ENCODE results near the gene MRPL34. TPM values are rescaled to one million over a fixed set of nuclear protein-coding genes. Genes with fewer than 3 reads are reported as not detected.

Gene MRPL34
- total RNA-seq, 2 donors from 2014 or later = 58.1 to 62.2 TPM

- no peak overlapping the region for H3K27ac ChIP-seq (ENCODE audit: low read depth, low read length)
- H3K27me3 ChIP-seq (ENCODE audit: control insufficient read depth, insufficient read depth, low read length, poor library complexity, severe bottlenecking) = no peaks in the 10 kb centered on the region
- no peaks in the 10 kb centered on the region for H3K27me3 Mint-ChIP-seq (ENCODE audit: insufficient read depth)
- WGBS, 2 experiments (ENCODE audit: insufficient coverage in 1 of 2, insufficient read length in 1 of 2) = 85 to 93% methylated on average over 13 to 23 of the region's 23 CpGs
- H3K9me3 Mint-ChIP-seq = no peaks in the 10 kb centered on the region
- H3K36me3 Mint-ChIP-seq (ENCODE audit: low read depth) = peaks cover 2% of the 10 kb centered on the region
- no peaks in the 10 kb centered on the region for H3K4me1 ChIP-seq (ENCODE audit: control insufficient read depth, insufficient read depth, low read length)
- no peaks in the 10 kb centered on the region for H3K9me3 ChIP-seq (ENCODE audit: control insufficient read depth, low read length)
- peaks cover 4% of the 10 kb centered on the region for H3K36me3 ChIP-seq (ENCODE audit: control insufficient read depth, insufficient read depth, low read length)
- peaks cover 7% of the 10 kb centered on the region for H3K4me1 Mint-ChIP-seq
- no peak for TF ChIP-seq CTCF (conservative IDR thresholded peaks at IDR 0.05)
- peak overlapping the region; percentile 85 for H3K27ac Mint-ChIP-seq
- H3K4me3 ChIP-seq (ENCODE audit: low read length) = no peak overlapping the region
- H3K4me3 Mint-ChIP-seq = peak overlapping the region; percentile 18
- no peak for DNase-seq
- H3K9ac ChIP-seq (ENCODE audit: extremely low read depth, low read length, poor library complexity, severe bottlenecking) = no peak overlapping the region
Measured at GRCh38 chr19:17263712-17264640, 41.7 kb upstream of the MRPL34 start.

GRCh38 chr19:17264641-17264979 is 41.1 kb upstream of the MRPL34 start, which contains the start of gene USHBP1:
Gene USHBP1 (minus strand): TSS chr19:17264745. CDS start chr19:17264299, 446 bp downstream.
- Histone ChIP-seq H3K27me3 (ENCODE audit: control insufficient read depth, insufficient read depth, low read length, poor library complexity, severe bottlenecking) (no peaks in the 10 kb centered on the region), H3K9ac (ENCODE audit: extremely low read depth, low read length, poor library complexity, severe bottlenecking) (no peak within 1 kb of the TSS), H3K27ac (ENCODE audit: low read depth, low read length) (no peak within 1 kb of the TSS), H3K9me3 (ENCODE audit: control insufficient read depth, low read length) (no peaks in the 10 kb centered on the region), H3K4me1 (ENCODE audit: control insufficient read depth, insufficient read depth, low read length) (no peaks in the 10 kb centered on the region), H3K36me3 (ENCODE audit: control insufficient read depth, insufficient read depth, low read length) (peaks cover 5% of the 10 kb centered on the region), H3K4me3 (ENCODE audit: low read length) (no peak within 1 kb of the TSS)
- Mint-ChIP-seq H3K27me3 (ENCODE audit: insufficient read depth) (no peaks in the 10 kb centered on the region), H3K9me3 (no peaks in the 10 kb centered on the region), H3K4me1 (peaks cover 7% of the 10 kb centered on the region), H3K36me3 (ENCODE audit: low read depth) (peaks cover 4% of the 10 kb centered on the region), H3K27ac (peak within 1 kb of the TSS; percentile 85), H3K4me3 (peak within 1 kb of the TSS; percentile 18)
- no peak for TF ChIP-seq CTCF (conservative IDR thresholded peaks at IDR 0.05)
- DNase-seq = peak; percentile 85
- WGBS, 2 experiments (ENCODE audit: insufficient coverage in 1 of 2, insufficient read length in 1 of 2) = 53 to 67% methylated on average over 3 to 5 of the region's 5 CpGs

- Mint-ChIP-seq H3K36me3 (ENCODE audit: low read depth) (peaks cover 12% of the 10 kb centered on the region), H3K4me1 (peaks cover 7% of the 10 kb centered on the region), H3K9me3 (no peaks in the 10 kb centered on the region), H3K27ac (no peak overlapping the region), H3K27me3 (ENCODE audit: insufficient read depth) (no peaks in the 10 kb centered on the region), H3K4me3 (no peak overlapping the region)
- WGBS, 2 experiments (ENCODE audit: insufficient coverage in 1 of 2, insufficient read length in 1 of 2) = 91 to 92% methylated on average over 6 to 7 of the region's 7 CpGs
- TF ChIP-seq CTCF (conservative IDR thresholded peaks at IDR 0.05) = no peak
- Histone ChIP-seq H3K9me3 (ENCODE audit: control insufficient read depth, low read length) (no peaks in the 10 kb centered on the region), H3K4me3 (ENCODE audit: low read length) (no peak overlapping the region), H3K9ac (ENCODE audit: extremely low read depth, low read length, poor library complexity, severe bottlenecking) (no peak overlapping the region), H3K36me3 (ENCODE audit: control insufficient read depth, insufficient read depth, low read length) (peaks cover 15% of the 10 kb centered on the region), H3K4me1 (ENCODE audit: control insufficient read depth, insufficient read depth, low read length) (no peaks in the 10 kb centered on the region), H3K27ac (ENCODE audit: low read depth, low read length) (no peak overlapping the region), H3K27me3 (ENCODE audit: control insufficient read depth, insufficient read depth, low read length, poor library complexity, severe bottlenecking) (no peaks in the 10 kb centered on the region)
- no peak for DNase-seq
Measured at GRCh38 chr19:17266026-17266425, 39.6 kb upstream of the MRPL34 start.

Data from endodermal cell (in vitro differentiated cells).